ENCODE results near the gene NR1D1. TPM values are rescaled to one million over a fixed set of nuclear protein-coding genes. Genes with fewer than 3 reads are reported as not detected.

NR1D1 gene
- total and polyA plus RNA-seq, 2 of the 8 experiments (the other 6 are each of a cell fraction or from before 2014, with no cell fraction given): 1.5 to 4.6 TPM

GRCh38 chr17:40121181-40122135 is 21.1 kb upstream of the NR1D1 start, which contains the start of gene MSL1 (continued):
- no peak for TF ChIP-seq RFX5 (IDR thresholded peaks at IDR 0.05; ENCODE audit: borderline replicate concordance, low read depth, low read length)
- TF ChIP-seq NANOG (IDR thresholded peaks at IDR 0.05; ENCODE audit: insufficient read depth, low read depth, low read length, poor library complexity, severe bottlenecking): no peak
- TF ChIP-seq EGR1 (IDR thresholded peaks at IDR 0.05; ENCODE audit: borderline replicate concordance, low read depth, low read length): 0 out of 2 replicates have a peak, but pooled peaks have one; percentile 3
- no peak for TF ChIP-seq BCL11A (IDR thresholded peaks at IDR 0.05; ENCODE audit: low read depth in 2 of 2, low read length in 2 of 2)
- TF ChIP-seq RAD21 (IDR thresholded peaks at IDR 0.05 in 1 of 2, conservative IDR thresholded peaks at IDR 0.05 in 1 of 2; ENCODE audit: low read depth in 2 of 2, low read length in 2 of 2): no peak
- TF ChIP-seq EZH2 (IDR thresholded peaks at IDR 0.05; ENCODE audit: low read depth, low read length, severe bottlenecking): no peak
- 0 out of 2 replicates have a peak, but pooled peaks have one; percentile 25 for TF ChIP-seq TBP (IDR thresholded peaks at IDR 0.05; ENCODE audit: low read depth, low read length)
- no peak for TF ChIP-seq CHD2 (IDR thresholded peaks at IDR 0.05; ENCODE audit: low read length)
- no peak for TF ChIP-seq SIX5 (IDR thresholded peaks at IDR 0.05; ENCODE audit: low read depth, low read length)
- no peak for TF ChIP-seq CBX8 (IDR thresholded peaks at IDR 0.05; ENCODE audit: borderline replicate concordance, low read depth, low read length)
- TF ChIP-seq MAX (IDR thresholded peaks at IDR 0.05): peak; percentile 25; the same call in 1 of the 2 replicates
- TF ChIP-seq RNF2 (IDR thresholded peaks at IDR 0.05; ENCODE audit: borderline replicate concordance, low read depth, low read length, missing control alignments, poor library complexity, severe bottlenecking): no peak
- no peak for TF ChIP-seq TCF12 (IDR thresholded peaks at IDR 0.05; ENCODE audit: low read depth, low read length)
- peak; percentile 37 for TF ChIP-seq PHF8 (conservative IDR thresholded peaks at IDR 0.05; ENCODE audit: low read depth, low read length)
- TF ChIP-seq SIRT6 (IDR thresholded peaks at IDR 0.05; ENCODE audit: low read length): no peak
- TF ChIP-seq NRF1 (IDR thresholded peaks at IDR 0.05; ENCODE audit: low read depth, low read length): peak; percentile 56
- no peak for TF ChIP-seq SP1 (IDR thresholded peaks at IDR 0.05; ENCODE audit: low read depth, low read length)
- no peak for TF ChIP-seq GTF2F1 (IDR thresholded peaks at IDR 0.05; ENCODE audit: borderline replicate concordance, low read depth, low read length)
- no peak for TF ChIP-seq HDAC2 (IDR thresholded peaks at IDR 0.05; ENCODE audit: borderline replicate concordance in 1 of 2, low read depth in 2 of 2, low read length in 2 of 2)
- peak; percentile 49; the same call in 1 of the 2 replicates for TF ChIP-seq TAF1 (IDR thresholded peaks at IDR 0.05; ENCODE audit: low read depth, low read length)
- TF ChIP-seq KDM5A (IDR thresholded peaks at IDR 0.05; ENCODE audit: low read length): no peak
- no peak for TF ChIP-seq SUZ12 (IDR thresholded peaks at IDR 0.05; ENCODE audit: low read length)
- TF ChIP-seq KDM4A (IDR thresholded peaks at IDR 0.05; ENCODE audit: low read depth, low read length, severe bottlenecking): no peak

All from H1 (cell line).